ENCODE results near the gene PCDHA6. TPM values are rescaled to one million over a fixed set of nuclear protein-coding genes. Genes with fewer than 3 reads are reported as not detected.
"Not testable (repeated sequence)": the region's sequence is repeated elsewhere in the genome, so short reads cannot be mapped to it uniquely, and the experiment has no call there.

PCDHA6 gene
- total and polyA plus RNA-seq, 12 donors: 0.14 to 0.31 (median 0.18) TPM; not detected in 9

DNA sequence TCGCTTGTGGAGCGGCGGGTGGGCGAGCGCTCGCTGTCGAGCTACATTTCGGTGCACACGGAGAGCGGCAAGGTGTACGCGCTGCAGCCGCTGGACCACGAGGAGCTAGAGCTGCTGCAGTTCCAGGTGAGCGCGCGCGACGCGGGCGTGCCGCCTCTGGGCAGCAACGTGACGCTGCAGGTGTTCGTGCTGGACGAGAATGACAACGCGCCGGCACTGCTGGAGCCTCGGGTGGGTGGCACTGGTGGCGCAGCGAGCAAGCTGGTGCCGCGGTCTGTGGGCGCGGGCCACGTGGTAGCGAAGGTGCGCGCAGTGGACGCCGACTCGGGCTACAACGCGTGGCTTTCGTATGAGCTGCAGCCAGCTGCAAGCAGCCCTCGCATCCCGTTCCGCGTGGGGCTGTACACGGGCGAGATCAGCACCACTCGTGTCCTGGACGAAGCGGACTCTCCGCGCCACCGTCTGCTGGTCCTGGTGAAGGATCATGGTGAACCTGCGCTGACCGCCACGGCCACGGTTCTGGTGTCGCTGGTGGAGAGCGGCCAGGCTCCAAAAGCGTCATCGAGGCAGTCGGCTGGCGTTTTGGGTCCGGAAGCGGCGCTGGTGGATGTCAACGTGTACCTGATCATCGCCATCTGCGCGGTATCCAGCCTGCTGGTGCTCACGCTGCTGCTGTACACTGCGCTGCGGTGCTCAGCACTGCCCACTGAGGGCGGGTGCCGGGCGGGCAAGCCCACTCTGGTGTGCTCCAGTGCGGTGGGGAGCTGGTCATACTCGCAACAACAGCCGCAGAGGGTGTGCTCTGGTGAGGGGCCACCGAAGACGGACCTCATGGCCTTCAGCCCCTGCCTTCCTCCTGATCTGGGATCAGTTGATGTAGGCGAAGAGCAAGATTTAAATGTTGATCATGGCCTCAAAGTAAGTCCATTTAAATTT, 15.3 kb downstream of the PCDHA6 start:
- no peaks in the 10 kb centered on the region for H3K36me3 ChIP-seq
- DNase-seq (no peak), ATAC-seq (no peak)
- H3K27me3 ChIP-seq: peaks cover 0 to 94% (median 44%) of the 10 kb centered on the region in 7 donors
- H3K27ac ChIP-seq: no peak overlapping the region
- intact Hi-C loops (cut with DNase I): no loop called here
- peaks cover 0 to 56% (median 8%) of the 10 kb centered on the region in 11 donors for H3K9me3 ChIP-seq
- no peak overlapping the region for H3K4me3 ChIP-seq
- TF ChIP-seq, protein P1, sequence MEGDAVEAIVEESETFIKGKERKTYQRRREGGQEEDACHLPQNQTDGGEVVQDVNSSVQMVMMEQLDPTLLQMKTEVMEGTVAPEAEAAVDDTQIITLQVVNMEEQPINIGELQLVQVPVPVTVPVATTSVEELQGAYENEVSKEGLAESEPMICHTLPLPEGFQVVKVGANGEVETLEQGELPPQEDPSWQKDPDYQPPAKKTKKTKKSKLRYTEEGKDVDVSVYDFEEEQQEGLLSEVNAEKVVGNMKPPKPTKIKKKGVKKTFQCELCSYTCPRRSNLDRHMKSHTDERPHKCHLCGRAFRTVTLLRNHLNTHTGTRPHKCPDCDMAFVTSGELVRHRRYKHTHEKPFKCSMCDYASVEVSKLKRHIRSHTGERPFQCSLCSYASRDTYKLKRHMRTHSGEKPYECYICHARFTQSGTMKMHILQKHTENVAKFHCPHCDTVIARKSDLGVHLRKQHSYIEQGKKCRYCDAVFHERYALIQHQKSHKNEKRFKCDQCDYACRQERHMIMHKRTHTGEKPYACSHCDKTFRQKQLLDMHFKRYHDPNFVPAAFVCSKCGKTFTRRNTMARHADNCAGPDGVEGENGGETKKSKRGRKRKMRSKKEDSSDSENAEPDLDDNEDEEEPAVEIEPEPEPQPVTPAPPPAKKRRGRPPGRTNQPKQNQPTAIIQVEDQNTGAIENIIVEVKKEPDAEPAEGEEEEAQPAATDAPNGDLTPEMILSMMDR (IDR thresholded peaks at IDR 0.05): no peak
- no peaks in the 10 kb centered on the region for H3K4me1 ChIP-seq
- WGBS, 2 donors: 33 to 43% methylated on average over 56 to 87 of the region's 87 CpGs

DNA sequence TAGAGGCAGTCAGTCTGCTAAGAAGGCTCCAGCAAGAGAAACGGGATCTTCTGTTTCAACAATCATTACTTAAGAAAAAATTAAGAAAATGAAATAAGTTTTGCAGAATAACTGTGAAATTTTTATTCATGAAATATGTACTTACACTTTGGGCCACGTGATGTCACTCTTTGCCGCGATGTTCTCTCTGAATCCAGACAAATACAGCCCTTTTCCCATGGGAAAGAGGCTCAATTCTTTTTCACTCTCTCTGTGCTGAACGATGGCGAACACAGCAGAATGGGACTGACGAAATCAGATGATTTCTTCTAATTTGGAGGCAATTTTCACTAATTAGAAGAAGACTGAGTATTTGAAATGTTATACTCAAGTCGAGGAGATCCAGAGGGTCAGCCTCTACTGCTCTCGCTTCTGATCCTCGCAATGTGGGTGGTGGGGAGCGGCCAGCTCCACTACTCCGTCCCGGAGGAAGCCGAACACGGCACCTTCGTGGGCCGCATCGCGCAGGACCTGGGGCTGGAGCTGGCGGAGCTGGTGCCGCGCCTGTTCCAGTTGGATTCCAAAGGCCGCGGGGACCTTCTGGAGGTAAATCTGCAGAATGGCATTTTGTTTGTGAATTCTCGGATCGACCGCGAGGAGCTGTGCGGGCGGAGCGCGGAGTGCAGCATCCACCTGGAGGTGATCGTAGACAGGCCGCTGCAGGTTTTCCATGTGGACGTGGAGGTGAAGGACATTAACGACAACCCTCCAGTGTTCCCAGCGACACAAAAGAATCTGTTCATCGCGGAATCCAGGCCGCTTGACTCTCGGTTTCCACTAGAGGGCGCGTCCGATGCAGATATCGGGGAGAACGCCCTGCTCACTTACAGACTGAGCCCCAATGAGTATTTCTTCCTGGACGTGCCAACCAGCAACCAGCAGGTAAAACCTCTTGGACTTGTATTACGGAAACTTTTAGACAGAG, 20.7 kb downstream of the PCDHA6 start, which contains the start of gene PCDHA9:
Gene PCDHA9, plus strand, starts transcription at position 244 of the 964 bp plus-strand sequence. Its CDS starts 114 bp downstream, at position 358.
- H3K4me1 ChIP-seq; ATAC-seq; H3K4me3 ChIP-seq; H3K27ac ChIP-seq; DNase-seq; intact Hi-C loops (cut with DNase I); H3K36me3 ChIP-seq: not testable (repeated sequence)
- peaks cover 0 to 87% (median 49%) of the 10 kb centered on the region in 7 donors for H3K27me3 ChIP-seq
- H3K9me3 ChIP-seq: peaks cover 0 to 56% (median 5%) of the 10 kb centered on the region in 11 donors
- WGBS, 2 donors: 12 to 14% methylated on average over 35 to 46 of the region's 48 CpGs

DNA sequence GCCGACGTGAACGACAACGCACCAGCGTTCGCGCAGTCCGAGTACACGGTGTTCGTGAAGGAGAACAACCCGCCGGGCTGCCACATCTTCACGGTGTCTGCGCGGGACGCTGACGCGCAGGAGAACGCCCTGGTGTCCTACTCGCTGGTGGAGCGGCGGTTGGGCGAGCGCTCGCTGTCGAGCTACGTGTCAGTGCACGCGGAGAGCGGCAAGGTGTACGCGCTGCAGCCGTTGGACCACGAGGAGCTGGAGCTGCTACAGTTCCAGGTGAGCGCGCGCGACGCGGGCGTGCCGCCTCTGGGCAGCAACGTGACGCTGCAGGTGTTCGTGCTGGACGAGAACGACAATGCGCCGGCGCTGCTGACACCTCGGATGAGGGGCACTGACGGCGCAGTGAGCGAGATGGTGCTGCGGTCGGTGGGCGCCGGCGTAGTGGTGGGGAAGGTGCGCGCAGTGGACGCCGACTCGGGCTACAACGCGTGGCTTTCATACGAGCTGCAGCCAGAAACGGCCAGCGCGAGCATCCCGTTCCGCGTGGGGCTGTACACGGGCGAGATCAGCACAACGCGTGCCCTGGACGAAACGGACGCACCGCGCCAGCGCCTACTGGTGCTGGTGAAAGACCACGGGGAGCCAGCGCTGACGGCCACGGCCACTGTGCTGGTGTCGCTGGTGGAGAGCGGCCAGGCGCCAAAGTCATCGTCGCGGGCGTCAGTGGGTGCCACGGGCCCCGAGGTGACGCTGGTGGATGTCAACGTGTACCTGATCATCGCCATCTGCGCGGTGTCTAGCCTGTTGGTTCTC, 22.3 kb downstream of the PCDHA6 start:
- intact Hi-C loops (cut with DNase I): not testable (repeated sequence)

DNA sequence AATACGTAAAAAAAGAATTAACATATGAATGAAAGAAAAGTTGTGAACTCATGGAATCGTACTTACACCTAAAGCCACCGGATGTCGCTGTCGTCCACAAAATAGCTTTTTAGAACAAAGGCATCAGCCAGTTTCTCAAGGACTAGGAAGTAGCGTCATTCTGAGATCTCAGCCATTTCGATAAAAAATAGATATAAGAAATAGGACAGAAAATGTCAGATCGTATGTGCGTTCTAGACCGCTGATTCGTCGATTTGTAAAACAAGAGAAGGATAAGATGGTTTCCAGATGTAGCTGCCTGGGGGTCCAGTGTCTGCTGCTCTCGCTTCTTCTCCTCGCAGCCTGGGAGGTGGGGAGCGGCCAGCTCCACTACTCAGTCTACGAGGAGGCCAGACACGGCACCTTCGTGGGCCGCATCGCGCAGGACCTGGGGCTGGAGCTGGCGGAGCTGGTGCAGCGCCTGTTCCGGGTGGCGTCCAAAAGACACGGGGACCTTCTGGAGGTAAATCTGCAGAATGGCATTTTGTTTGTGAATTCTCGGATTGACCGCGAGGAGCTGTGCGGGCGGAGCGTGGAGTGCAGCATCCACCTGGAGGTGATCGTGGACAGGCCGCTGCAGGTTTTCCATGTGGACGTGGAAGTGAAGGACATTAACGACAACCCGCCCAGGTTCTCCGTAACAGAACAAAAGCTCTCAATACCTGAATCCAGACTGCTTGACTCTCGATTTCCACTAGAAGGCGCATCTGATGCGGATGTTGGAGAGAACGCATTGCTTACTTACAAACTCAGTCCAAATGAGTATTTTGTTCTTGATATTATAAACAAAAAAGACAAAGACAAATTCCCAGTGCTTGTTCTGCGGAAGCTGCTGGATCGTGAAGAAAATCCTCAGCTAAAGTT, 28.3 kb downstream of the PCDHA6 start, which contains the start of gene PCDHA10:
Gene PCDHA10, plus strand, starts transcription at position 126 of the 903 bp plus-strand sequence. Its CDS starts 152 bp downstream, at position 278.
- H3K9me3 ChIP-seq: peaks cover 0 to 49% (median 18%) of the 10 kb centered on the region in 11 donors
- whole genome bisulfite sequencing, 2 donors: 14 to 17% methylated on average over 40 to 44 of the region's 44 CpGs
- peaks cover 0 to 94% (median 28%) of the 10 kb centered on the region in 7 donors for H3K27me3 ChIP-seq
- ATAC-seq (no peak), DNase-seq (no peak)
- H3K4me3 ChIP-seq: peak within 1 kb of the TSS in 6 of 10 donors; percentile 7 to 43 (median 16)
- intact Hi-C loops (cut with DNase I): loop anchor here in 1 of 10 donors (1.0 kb wide), 1 partner anchor 11 kb away; no protein-coding TSS in a partner anchor
- H3K4me1 ChIP-seq: no peaks in the 10 kb centered on the region
- TF ChIP-seq, protein P1 (IDR thresholded peaks at IDR 0.05): peak in 4 of 9 donors; percentile 8 to 47 (median 19)
- H3K27ac ChIP-seq: no peak within 1 kb of the TSS
- no peaks in the 10 kb centered on the region for H3K36me3 ChIP-seq

More for the DNA sequence above, 22.3 kb downstream of the PCDHA6 start:
- not testable (repeated sequence) for H3K4me1 ChIP-seq, ATAC-seq, H3K27ac ChIP-seq, DNase-seq, H3K4me3 ChIP-seq, H3K36me3 ChIP-seq
- 33 to 39% methylated on average over 52 to 101 of the region's 101 CpGs for WGBS, 2 donors
- Histone ChIP-seq H3K27me3 (peaks cover 0 to 89% (median 49%) of the 10 kb centered on the region in 7 donors), H3K9me3 (peaks cover 0 to 44% (median 5%) of the 10 kb centered on the region in 11 donors)
